HG02678 (cell line): ENCODE results near the gene SLC25A42.
A peak's percentile ranks its signal among the peaks of the same experiment; 100 is the strongest.
"Not testable (repeated sequence)": the region's sequence is repeated elsewhere in the genome, so short reads cannot be mapped to it uniquely, and the experiment has no call there.

ENCODE experiments used
- ATAC-seq: cut with Tn5 transposase; IDR thresholded peaks from one replicate; pipeline ENCODE4 v1.9.1; 2021; ENCODE audit warnings: mild to moderate bottlenecking, moderate library complexity; ENCODE audit not compliant: unreplicated experiment

Gene SLC25A42, protein sequence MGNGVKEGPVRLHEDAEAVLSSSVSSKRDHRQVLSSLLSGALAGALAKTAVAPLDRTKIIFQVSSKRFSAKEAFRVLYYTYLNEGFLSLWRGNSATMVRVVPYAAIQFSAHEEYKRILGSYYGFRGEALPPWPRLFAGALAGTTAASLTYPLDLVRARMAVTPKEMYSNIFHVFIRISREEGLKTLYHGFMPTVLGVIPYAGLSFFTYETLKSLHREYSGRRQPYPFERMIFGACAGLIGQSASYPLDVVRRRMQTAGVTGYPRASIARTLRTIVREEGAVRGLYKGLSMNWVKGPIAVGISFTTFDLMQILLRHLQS

DNA sequence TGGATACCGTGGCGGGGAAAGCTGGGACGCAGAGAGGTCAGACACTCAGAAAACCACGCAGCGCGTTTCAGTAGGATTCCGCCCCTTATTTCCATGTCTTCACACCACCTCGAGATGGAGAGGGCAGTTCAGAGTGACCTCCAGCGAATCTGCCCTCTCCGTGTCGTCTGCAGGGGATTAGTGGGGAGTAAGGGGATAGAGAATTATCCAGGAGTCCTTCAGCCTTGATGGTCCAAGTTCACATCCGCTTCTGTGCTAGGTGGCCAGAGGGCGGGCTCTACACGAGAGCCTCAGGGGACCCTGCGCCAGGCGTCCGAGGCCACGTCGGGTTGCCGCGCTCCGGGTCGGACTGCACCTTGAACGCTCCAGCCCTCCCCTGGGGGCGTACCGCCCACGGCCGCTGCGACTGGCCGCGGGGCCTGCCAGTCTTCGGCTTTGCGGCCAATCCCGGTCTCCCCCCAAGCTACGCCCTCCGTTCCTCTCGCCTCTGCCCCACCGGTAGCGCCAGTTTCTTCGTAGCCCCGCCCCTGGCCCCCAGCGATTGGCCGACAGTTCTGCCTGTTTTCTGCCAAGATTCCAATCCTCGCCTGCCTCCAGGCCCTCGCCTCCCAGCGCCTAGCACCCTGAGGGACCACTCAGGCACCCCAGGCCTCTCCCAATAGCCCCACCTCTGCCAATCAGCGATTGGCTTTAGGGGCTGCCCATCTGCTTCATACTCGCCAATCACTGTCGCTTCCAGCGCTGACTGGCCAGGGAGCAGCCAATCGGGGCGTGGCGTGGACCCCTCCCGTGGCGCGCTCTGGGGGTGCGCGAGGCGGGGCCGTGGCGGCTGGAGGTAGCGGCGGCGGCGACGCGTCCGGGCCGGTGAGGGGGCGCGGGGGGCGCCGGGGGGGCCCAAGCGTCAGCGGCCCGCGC is at the start of gene SLC25A42:
TSS of gene SLC25A42 (plus strand) at position 812 of the 915 bp plus-strand sequence. CDS start 32,131 bp downstream, outside the sequence.
- ATAC-seq: peak; percentile 93

DNA sequence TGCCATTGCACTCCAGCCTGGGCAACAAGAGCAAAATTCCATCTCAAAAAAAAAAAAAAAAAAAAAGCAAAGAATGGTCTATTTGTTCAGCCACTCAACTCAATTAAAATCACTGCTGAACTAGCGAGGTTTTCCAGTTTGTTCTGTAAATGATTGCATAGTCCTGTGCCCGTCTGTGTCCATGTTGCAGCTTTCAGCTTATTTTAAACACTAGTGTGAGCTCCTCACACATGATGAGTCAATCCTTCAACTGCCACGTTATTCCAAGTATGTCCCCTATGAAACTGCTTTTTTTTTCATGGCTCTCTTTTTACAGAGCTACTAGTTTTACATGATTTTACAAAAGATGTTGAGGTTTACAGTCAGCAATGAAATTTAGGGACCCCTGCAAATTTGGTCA is 42.7 kb upstream of the SLC25A42 start:
- ATAC-seq: no peak

DNA sequence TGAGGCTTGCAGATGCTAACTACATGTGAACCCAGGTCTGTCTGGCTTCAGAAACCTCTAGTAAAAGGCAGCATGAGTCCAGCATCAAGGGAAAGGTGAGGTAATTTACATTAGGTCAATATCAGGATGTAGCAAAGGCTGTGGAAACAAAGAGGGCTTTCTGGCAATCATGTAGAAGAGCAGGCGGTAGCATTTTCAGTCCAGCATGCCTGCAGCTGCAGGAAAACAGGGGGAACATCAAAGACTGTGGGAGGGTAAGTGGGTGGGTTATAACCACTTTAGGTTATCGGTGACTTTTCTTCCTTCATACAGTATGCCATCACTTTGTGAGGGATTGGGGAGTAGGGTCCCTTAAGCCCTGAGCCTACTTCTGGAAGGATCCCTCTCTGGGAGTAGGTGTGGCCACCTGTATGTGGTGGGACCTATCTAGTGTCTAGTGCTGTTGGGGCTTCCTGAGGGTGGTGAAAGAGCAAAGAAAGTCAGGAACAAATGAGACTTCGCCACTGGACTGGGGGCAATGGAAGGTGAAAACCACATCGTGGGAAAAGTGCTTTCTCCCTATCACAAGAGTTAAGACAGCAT is 41.3 kb upstream of the SLC25A42 start:
- ATAC-seq: no peak

DNA sequence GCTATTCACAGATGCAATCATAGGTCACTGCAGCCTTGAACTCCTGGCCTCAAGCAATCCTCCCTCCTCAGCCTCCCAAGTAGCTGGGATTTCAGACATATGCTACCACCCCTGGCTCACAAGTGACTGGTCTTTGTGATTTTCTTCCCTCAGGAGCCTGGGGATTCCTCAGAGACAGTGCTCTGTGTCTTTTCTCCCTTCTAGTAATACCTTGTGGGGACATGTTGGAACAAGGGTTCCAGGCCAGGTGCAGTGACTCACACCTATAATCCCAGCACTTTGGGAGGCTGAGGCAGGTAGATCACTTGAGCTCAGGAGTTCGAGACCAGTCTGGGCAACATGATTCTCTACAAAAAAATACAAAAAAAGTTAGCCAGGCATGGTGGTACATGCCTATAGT is 40.4 kb upstream of the SLC25A42 start:
- not testable (repeated sequence) for ATAC-seq

DNA sequence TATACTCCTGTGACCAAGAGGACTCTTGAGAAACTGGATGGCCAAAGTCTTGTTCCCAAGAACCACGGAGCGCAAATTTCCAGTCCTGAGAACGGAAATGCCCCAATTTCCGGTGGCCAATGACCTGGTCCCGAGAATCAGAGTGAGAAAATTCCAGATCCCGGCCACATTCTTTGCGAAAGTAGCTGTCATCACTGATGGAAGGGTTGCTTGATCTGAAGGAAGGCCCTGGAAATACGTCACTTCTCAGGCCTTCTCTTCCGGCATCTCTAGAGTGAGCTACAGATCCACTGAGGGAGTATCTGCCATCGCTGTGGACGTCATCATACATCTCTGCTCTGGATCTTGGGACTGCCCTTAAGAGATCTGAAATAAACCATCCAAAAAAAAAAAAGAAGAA is 37.9 kb upstream of the SLC25A42 start:
- no peak for ATAC-seq

DNA sequence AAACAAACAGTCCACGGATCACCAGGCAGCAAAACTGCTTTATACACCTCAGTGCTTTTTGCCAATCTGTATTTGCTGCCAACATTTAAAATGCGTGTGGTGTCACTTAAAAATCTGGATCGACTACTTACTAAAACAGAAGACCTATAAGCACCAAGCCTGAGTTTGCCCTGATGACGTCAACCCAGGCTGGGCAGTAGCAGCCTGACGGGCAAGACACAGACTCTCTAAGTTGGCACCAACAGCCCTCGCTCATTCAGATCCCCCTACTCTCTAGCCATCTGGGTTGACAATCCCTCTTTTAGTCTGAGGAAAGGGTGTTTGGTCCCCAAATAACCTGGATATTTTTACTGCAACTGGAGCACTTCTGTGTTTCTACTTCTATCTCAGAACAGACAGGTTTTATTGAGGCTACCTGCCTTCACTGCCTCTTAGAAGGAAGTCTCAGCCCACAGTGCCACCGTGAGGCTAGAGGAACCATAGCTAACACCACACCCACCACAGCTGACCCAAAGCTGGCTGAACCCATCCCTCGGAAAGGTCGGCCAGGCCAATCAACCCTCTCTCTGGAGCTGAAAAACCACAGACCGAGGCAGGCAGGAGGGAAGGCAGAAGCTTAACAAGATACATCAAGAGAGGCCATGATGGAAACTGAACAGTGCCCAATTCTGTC is 37.4 kb upstream of the SLC25A42 start:
- no peak for ATAC-seq

DNA sequence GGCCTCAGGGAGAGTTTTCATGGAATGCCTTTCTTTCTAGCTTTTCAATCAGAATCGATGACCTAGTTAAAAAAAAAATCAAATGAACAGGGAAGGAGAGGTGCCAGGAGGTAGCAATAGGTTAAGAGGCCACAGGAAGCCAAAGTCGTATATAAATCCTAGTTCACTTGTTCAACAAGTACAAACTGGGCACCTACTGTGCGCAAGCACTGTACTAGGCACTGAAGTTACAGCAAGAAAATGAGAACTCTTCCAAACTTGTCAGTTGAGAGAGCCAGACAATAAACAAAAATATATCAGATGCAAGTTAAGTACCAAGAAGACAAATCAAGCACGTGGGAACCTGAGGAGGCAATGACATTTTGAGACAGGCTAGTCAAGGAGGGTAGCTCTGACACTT is 36.6 kb upstream of the SLC25A42 start:
- no peak for ATAC-seq

DNA sequence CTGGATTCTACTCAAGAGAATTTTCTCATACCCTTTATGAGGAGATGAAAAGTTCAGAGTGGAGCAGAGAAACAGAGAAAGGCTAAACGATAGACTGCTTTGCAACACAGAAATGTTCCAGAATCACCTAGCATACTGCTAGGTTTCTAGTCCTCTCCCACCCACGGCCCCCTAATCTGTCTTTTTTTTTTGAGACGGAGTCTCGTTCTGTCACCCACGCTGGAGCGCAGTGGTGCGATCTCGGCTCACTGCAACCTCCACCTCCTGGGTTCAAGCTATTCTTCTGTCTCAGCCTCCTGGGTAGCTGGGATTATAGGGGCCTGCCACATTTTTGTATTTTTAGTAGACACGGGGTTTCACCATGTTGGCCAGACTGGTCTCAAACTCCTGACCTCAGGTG is 35.3 kb upstream of the SLC25A42 start:
- ATAC-seq: no peak

DNA sequence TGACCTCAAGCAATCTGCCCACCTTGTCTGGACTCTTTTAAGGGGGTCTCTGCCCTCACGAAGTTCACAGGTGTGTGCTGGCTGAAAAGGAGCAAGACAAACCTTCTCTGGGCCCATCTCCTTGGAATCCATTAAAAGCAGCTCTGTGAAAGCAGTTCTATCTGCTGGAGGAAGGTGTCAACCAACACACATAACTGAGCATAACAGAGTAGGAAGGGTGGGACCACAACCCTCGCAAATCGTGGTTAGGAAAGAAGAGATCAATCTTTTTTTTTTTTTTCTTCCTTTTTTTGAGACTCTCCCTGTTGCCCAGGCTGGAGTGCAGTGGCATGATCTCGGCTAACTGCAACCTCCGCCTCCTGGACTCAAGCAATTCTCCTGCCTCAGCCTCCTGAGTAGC is 31.9 kb upstream of the SLC25A42 start:
- ATAC-seq: no peak

DNA sequence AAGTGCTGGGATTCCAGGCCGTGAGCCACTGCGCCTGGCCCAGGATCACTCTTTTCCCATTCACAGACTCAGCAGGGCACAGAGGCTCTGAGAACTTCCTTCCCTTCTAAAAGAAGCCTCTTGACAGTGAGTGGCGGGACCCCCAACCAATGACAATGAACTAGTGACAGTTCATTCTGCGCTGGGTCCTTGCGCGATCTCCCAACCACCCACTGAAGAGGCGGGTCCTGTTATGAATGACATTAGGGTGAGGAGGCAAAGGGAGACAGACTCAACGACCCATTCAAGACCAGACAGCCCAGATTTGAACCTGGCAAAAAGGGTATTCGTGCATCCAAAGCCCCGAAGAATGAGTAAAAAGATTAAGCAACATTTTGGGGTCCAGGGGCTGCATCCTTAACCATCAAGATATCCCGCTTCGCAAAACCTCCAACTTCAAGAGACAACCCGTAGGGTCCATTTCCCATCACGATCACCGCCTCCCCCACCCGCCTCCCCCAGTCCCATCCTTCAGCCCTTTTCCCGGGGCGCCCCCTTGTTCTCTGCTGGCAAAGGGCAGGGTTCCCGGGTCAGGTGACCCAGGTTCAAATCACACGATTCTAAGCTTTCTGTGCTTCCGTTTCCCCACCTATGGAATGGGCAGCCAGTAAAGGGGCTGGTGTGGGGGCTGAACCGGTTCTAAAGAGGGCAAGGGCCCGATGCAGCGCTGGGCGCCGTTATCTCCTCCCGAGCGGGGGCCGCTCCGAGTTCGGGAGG is 31.2 kb upstream of the SLC25A42 start:
- peak; percentile 49 for ATAC-seq

DNA sequence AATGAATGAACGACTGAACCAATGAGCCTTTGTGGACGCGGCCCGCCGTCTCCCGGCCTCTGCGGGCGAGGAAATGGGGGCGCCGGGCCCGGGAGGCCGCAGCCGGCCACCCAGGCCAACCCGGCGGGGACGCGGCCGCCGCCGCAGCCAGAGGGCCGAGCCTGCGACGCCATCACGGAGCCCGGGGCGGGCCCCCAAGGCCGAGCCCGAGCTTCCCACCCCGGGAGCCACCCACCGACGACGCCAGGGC is 30.7 kb upstream of the SLC25A42 start:
- no peak for ATAC-seq

DNA sequence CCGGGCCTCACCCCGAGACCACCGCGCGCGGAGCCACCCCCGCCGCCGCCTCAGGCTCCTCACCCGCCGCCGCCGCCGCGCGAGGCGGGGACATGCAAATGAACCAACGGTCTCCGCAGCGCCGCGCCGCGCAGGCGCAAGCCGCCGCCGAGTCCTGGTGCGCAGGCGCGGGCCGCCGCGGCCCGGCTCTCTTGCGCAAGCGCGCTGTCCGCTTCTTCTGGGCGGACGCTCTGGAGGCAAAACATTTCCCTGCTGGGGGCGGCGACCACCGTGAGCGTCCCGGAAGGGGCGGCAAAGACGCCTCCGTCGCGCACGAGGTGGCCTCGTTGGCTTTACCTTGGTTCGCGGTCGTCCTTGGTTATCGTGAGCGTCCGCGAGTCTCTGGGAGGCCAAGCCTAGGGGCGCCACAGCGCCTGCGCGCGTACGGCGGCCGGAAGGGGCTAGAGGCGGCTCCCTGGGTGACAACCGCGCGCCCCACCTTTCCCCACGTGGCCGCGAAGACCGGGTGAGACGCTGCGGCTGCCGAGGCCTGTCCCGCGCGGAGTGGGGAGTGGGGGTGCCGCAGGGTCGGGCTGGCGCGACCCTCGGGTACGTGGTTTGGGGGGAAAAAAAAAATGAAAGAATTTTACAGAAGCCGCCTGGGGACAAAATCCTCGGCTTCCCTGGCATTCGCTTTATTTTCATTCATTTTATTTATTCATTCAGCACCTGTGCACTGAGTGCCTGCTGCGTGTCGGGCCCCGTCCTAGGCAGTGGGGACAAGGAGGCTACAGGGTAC is 30.2 kb upstream of the SLC25A42 start, which contains the start of the genes ARMC6 and SUGP2:
TSS of gene ARMC6 (plus strand) at position 178 of the 778 bp plus-strand sequence. CDS start 607 bp downstream, outside the sequence.
TSS of gene SUGP2 (minus strand) at position 92 of the 778 bp plus-strand sequence. CDS start 2,446 bp downstream, outside the sequence.
- ATAC-seq: peak; percentile 82

DNA sequence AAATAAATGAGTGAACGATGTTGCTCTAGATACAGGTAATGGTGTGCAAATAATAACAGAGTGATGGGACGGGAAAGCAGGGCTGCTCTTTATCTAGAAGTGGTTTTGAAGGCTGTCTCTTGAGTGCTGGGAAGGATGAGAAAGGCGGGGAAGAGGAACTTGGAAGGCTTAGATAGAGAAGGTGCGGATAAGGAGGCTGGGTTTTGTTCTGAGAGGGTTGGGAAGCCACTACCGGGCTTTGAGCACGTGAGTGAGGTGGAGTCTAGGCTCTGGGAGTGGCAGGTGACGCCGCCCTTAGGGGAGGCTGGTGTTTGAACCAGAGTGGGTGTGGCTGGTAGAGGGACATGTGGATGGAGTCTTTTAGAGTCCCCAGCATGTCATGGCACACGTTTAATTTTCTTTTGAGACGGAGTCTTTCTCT is 29.6 kb upstream of the SLC25A42 start:
- ATAC-seq: no peak

DNA sequence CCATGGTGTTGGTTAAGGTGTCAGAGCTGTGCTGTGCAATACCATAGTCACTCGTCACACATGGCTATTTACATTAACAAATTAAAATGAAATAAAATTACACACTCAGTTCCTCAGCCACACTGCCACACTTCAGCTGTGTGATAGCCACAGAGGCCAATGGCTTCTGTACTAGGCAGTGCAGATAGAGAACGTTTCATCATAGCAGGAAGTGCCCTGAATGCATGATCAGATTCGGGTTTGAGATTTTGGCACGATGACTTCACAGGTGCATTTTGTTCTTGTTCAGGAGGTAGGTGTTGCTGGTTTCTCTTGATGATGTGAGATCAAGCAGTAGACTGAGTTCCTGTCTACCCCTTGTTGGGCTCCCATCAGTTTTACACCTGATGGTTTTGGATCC is 23.9 kb upstream of the SLC25A42 start:
- no peak for ATAC-seq

DNA sequence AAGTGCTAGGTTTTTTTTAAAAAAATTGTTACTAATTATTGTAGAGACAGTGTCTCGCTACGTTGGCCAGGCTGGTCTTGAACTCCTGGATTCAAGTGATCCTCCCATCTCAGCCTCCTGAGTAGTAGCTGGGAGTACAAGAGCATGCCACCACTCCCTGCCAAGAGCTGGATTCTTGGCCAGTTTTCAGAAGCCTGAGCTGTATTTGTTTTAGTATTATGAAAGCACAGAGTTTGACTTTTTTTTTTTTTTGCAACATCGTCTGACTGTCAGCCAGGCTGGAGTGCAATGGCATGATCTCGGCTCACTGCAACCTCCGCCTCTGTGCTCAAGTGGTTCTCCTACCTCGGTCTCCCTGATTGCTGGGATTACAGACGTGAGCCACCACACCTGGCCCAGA is 23.4 kb upstream of the SLC25A42 start:
- no peak for ATAC-seq

DNA sequence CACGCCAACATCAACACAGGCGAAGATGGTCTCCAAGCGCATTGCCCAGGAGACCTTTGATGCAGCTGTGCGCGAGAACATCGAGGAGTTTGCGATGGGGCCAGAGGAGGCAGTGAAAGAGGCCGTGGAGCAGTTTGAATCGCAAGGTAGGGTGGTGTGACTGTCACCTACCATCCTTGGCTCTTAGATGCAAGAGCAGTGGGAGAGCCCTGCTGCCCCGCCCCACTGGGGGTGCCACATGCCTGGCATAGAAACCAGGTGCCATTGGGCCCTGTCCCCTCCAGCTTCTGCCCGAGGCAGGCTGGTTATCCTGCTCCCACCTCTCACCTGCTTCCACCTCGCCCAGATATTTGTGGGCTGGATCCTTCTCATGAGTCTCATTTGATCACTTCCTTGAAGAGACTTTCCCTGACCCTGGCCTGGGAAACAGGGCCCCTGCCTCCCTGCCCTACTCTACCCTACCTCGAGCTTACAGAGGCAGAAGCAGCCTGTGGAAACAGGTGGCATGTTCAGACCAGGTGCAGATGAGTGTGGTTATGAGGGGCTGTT is 21.0 kb upstream of the SLC25A42 start:
- ATAC-seq: no peak

DNA sequence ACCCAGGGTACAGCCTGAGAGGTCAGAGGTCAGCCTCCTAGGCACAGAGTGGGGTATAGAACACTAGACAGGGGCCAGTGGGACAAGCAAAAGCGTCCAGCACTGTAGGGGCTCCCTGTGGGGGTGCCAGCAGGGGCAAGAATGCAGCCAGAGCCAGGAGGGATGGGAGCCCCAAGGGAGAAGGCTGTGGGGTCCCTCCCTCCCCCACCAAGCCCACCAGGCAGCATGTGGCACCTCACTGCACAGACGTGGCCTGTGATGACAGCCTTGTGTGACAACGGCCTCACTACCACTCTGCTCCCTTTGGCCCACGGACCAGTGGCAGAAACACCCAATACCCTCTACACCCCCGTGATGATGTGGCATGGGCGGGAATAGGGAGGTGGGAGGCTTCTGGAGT is 20.3 kb upstream of the SLC25A42 start:
- no peak for ATAC-seq

DNA sequence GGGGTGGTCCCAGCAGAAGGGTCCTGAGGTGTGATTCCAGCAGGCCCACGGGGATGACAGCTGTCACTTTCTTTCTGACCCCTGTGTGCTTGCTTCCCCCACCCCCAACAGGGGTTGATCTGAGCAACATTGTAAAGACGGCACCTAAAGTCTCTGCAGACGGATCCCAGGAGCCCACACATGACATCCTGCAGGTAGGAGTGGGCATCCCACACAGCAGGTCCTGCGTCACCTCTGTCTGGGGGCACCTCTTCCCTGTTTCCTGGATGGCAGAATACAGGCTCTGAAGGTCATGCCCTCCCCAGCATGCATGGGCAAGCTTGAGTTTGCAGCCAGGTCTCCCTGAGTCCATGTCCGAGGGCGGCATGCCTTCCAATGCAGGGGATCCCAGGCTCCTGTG is 19.9 kb upstream of the SLC25A42 start:
- ATAC-seq: no peak

DNA sequence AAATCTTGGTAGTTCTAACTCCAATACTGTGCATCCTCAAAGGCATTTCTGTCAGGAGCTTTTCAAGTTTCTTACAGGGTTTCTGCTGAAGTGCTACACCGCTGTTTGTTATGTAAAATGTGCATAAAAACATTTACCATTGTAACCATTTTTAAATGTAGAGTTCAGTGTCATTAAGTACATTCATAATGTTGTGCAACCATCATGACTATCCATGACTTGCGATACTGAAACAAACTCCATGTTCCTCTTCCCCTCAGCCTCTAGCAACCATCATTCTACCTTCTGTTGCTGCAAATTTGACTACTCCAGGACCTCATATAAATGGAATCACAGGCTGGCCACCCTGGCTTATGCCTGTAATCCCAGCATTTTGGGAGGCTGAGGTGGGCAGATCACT is 14.4 kb upstream of the SLC25A42 start:
- ATAC-seq: no peak
